SKM-1 treated with dmso at 0.1 percent for 144 hours (cell line): Measurements from ENCODE around the gene KPNA2.
A peak's percentile ranks its signal among the peaks of the same experiment; 100 is the strongest.
"Not testable (repeated sequence)": the region's sequence is repeated elsewhere in the genome, so short reads cannot be mapped to it uniquely, and the experiment has no call there.

ENCODE experiments used
- DNase-seq: peaks from one replicate; lab custom pipeline; 2025; ENCODE audit not compliant: unreplicated experiment; lab: John Stamatoyannopoulos, UW

The KPNA2 gene

GRCh38 chr17:68019675-68020408, 15.7 kb upstream of the KPNA2 start:
- DNase-seq = peak; percentile 89

- no peak for DNase-seq
Measured at GRCh38 chr17:68020409-68020756, 15.2 kb upstream of the KPNA2 start.

GRCh38 chr17:68020791-68021190, 14.7 kb upstream of the KPNA2 start:
- not testable (repeated sequence) for DNase-seq

- no peak for DNase-seq
Measured at GRCh38 chr17:68021963-68022362, 13.6 kb upstream of the KPNA2 start.

GRCh38 chr17:68022547-68022946, 13.0 kb upstream of the KPNA2 start:
- DNase-seq = not testable (repeated sequence)

GRCh38 chr17:68029512-68030215, 5.9 kb upstream of the KPNA2 start:
- DNase-seq = no peak

GRCh38 chr17:68033636-68034451, 1.7 kb upstream of the KPNA2 start:
- no peak for DNase-seq

- DNase-seq = no peak
Measured at GRCh38 chr17:68034452-68034776, 1.1 kb upstream of the KPNA2 start.

GRCh38 chr17:68035131-68035522, 408 bp upstream of the KPNA2 start:
- DNase-seq = peak; percentile 98

- DNase-seq = no peak
Measured at GRCh38 chr17:68036304-68037147, 991 bp downstream of the KPNA2 start.

- DNase-seq = no peak
Measured at GRCh38 chr17:68047153-68047846, 11.8 kb downstream of the KPNA2 start.

- DNase-seq = not testable (repeated sequence)
Measured at GRCh38 chr17:68047890-68048542, 12.5 kb downstream of the KPNA2 start.

GRCh38 chr17:68048996-68049395, 13.5 kb downstream of the KPNA2 start:
- no peak for DNase-seq

- not testable (repeated sequence) for DNase-seq
Measured at GRCh38 chr17:68049812-68050437, 14.4 kb downstream of the KPNA2 start.

GRCh38 chr17:68051321-68052312, 16.1 kb downstream of the KPNA2 start:
- not testable (repeated sequence) for DNase-seq

- DNase-seq = no peak
Measured at GRCh38 chr17:68052810-68053209, 17.3 kb downstream of the KPNA2 start.

GRCh38 chr17:68053231-68054013, 17.9 kb downstream of the KPNA2 start:
- DNase-seq = no peak
